ENCODE results near the gene SAFB.

The SAFB gene

DNA sequence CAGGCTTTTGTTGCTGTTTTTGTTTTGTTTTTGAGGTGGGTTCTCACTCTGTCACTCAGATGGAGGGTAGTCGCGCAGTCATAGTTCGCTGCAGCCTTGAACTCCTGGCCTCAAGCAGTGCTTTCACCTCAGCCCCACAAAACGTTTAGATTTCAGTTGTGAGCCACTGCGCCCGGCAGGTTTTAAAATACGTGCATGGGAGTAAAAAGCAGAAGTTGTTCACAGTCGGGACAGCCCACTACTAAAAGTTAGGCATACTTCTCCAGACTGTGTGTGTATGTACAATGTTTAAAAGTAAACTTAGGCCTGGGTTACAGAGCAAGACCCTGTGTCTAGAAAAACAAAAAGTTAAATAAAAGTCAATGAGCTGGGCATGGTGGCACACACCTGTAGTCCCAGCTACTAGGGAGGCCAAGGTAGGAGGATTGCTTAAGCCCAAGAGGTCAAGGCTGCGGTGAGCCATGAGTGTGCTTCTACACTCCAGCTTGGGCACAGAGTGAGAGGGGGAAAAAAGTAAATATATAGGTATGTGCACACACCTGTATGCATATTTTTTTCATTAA is 6.1 kb downstream of the SAFB start:
- DNase-seq: no peak

DNA sequence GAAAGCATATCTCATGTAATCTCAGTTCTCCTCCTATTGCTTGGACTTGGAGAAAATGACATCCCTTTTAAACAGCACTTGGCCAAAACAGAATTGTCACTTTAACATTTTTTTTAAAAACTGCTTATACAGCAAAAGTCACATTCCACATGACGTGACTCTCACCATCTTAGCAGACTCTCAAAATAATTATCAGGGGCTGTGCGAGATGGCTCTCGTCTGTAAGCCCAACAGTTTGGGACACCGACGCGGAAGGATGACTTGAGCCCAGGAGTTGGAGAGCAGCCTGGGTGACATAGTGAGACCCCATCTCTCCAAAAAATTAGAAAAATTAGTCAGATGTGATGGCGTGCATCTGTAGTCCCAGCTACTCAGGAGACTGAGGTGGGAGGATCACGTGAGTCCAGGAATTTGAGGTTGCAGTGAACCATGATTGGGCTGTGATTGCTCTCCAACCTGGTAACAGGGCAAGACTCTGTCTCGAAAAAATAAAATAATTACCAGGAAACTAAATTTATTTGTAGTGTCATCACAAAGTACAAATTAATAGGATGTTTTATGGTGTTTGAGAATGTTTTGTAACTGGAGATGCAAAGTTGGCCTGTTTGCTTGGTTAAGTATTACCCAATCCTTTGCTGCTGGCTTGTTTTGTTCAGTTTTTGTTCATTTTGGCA is 8.8 kb downstream of the SAFB start:
- no peak for DNase-seq

DNA sequence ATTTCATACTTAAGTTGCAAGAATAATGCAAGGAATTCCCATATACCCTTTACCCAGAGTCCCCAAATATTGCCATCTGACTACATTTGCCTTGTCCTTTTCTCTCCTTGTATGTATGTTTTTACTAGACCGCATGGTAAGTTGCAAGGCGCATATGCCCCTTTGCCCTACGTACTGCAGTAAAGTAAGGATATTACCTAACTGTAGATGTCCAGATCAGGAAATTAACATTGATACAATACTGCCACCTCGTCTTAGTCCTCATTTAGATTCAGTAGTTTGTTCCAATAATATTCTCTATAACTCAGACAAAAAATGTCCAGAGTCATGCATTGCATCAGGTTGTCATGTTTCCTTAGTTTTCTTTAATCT is 9.3 kb downstream of the SAFB start:
- DNase-seq: no peak

DNA sequence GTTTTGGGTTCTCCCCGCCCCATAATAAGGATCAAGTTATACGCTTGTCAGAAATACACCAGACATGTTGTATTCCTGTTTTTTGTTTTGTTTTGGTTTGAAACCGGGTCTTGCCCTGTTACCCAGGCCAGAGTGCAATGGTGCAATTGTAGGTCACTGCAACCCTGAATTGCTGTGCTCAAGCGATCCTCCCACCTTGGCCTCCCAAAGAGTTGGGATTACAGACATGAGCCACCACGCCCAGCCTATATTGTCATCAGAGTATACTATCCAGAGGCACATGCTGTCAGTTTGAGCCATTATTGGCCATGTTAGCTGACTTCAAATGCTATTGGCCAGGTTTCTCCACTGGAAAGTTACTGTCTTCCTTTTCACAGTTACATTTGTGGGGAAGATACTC is 9.8 kb downstream of the SAFB start:
- no peak for DNase-seq

DNA sequence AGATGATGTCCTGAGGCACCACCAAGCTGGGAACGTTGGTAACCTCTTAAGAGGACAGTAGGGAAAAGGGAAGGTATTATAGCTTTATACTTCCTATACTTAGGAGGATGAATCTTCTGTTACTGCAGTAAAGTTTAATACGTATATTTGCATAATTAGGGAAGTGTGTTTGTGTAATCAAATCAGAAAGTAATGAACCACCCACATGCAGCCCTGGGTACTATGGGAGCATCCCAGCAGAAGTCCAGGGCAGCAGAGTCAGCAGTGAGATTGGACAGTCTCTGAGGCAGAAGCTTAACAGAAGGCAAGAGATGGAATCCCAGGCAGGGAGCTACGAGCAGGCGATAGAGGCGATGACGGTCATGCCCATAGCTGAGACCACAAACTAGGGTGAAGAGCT is 12.5 kb downstream of the SAFB start:
- no peak for DNase-seq

DNA sequence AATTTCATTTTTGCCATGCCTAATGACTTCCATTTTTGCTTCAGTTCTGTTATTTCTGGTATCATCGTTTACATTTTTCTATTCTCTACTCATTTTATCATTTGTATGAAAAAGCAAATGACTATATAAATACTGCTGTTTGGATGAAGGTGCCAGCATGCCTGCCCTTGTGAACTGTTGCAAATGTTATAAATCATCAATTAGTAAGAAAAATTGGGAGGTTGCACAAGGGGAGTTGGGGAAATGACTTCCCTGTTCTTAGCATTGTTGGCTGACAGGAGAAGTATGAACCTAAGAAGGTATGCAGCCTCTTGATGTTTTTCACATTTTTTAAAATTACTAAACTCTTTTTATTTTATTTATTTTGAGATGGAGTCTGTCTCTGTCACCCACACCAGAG is 15.1 kb downstream of the SAFB start:
- DNase-seq: no peak

DNA sequence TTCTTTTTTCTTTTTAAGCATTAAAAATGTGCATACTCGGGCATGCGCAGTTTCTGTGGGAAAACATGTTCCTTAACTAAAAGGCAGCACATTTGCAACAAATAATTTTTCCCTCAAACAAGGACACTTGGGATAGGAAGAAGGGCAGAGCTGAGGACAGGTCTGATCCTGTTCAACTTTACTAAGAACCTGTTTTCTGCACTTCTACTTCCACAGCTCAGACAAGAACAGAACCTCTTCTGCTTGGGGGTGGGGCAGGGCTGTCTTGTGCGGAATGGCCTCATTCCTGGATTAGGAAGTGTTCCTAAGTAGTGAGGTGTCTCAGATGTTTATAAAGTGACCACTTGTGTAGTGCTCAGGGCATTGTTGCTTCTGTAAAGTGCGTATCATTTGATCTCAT is 18.3 kb downstream of the SAFB start:
- no peak for DNase-seq

DNA sequence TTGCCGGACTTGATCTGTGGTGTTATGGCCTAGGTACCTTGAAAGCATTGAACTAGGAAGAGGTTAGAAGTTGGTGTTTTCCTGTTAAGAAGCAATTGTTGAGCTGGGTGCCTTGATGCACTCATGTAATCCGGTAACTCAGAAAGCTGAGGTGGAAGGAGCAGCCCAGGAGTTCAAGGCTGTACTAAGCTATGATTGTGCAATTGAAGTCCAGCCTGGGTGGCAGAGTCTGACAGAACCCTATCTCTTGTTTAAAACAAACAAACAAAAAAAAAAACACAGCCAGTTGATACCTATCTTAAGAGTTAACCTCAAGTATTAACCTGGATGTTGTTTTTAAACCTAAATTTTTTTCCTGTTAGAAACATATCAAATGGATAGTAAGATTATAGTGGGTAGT is 19.3 kb downstream of the SAFB start:
- DNase-seq: no peak

DNA sequence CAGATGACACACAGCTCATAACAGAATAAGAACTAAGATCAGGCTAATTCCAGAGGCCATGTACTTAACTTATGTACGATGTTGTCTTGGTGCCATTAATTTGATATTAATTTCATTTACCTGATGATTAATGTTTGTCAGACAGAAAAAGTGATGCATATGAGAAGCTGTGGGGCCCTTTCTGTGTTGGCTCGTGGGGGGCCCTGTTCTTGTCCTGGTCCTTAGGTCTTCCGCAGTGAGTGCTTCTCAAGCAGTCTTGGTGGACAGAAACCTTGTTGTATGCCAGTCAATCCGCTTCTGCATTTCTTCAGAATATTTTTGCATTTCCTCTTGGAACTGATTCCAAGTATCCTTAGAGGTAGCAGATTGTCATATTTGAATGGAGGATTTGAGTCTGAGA is 20.2 kb downstream of the SAFB start:
- DNase-seq: no peak

DNA sequence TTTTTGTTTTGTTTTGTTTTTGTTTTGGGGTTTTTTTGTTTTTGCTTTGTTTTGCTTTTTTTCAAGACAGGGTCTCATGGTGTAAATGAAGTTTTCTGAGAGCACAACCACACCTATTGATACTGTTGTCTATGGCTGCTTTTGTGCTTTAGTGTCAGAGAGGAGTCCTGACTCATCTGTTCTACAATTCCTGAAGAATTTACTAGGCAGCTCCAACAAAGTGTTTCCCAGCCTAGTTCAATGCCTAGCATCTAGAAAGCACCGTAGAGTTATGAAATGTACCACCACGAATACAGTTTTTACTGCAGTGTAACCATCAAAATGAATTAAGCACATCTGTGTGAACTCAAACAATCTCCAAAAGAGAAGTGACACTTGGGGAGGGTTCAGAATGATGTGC is 21.2 kb downstream of the SAFB start:
- no peak for DNase-seq

DNA sequence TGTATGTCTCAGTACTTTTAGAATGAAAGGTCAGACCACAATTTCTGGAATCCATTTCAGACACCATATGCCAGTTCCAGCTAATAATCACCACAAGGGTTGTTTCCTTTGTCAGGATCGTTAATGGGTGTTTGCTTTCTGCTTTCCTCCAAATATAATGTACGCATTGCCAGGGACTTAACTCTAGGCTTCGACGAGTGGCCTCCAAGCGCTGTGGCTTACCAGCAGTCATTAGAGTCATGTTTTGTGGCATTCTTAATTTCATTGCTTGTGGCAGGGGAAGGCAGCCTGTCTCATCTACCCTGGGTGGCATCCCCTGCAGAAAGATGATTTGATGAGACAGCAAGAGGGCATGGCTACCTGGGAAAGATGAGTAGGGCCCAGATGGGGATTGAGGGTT is 22.5 kb downstream of the SAFB start:
- no peak for DNase-seq

DNA sequence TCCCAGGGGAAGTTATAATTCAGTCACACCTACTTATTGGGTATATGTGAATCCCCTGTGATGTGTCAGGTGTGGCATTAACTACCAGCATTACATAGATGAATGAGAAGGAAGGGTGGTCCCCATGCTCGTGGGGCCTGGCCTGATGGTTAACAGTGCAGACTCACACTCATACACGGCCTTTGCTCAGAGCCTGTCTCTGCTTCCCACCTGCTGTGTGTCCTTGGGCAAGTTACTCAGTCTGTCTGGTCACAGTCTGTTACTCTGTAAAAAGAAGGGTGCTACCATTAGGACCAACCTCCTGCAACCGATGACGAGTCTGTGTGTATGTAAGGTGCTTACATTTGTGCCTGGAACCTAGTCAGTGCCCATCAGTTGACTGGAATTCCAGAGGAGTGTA is 23.8 kb downstream of the SAFB start:
- no peak for DNase-seq

DNA sequence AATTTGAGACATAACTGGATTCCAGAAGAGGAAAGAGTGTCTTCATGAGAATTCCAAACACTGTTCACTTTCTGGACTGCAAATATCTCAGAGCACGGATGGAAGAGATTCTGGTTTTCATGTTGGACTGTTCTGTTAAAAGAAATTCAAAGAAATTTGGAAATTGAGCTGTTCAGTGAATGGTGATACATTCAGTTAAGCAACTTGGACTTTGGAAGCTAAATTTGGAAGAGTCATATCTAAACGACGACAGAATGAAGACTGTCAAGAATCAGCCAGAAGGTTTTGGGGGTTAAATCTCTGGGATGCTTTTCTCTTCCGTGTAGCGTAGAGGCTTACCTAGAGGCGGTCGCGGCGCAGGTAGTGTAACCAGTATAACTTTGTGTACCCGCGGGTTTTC is 25.6 kb downstream of the SAFB start:
- DNase-seq: no peak

DNA sequence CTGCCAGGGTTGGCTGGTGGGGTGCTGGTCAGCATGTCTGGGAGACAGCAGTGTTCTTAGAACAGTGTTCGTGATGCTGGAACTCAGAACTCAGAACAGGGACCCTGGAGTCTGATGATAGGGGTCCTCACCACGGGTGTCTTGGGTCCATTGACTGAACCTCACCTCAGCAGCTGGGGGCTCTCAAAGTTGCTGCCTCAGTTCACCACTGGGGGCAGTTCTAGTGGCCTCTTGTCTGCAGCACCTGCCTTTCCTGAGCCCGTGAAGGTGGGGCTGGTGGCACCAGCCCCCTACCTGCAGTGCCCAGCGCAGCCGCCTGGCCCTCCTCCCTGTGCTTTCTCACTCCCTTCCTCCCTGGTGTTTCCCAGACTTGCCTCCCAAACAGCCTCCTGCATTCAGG is 28.5 kb downstream of the SAFB start:
- no peak for DNase-seq

DNA sequence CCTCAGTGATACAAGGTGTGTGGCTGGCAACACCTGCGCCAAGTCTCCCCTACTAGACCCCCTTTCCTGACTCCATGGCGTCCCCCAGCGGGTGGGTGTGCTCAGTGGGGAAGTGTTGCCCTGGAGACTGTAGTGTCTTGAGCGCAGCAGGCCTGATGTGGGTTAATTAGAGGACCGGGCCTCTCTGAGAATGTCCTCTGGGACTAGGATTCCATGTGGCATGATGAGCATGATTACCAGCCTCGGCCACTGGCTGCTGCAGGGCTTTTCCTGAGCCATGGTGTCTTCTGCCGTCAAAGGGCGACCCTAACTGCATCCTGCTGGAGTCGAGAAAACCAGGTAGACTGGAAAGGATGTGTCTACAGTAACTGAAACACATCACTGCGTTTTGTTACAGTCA is 29.4 kb downstream of the SAFB start:
- DNase-seq: no peak

DNA sequence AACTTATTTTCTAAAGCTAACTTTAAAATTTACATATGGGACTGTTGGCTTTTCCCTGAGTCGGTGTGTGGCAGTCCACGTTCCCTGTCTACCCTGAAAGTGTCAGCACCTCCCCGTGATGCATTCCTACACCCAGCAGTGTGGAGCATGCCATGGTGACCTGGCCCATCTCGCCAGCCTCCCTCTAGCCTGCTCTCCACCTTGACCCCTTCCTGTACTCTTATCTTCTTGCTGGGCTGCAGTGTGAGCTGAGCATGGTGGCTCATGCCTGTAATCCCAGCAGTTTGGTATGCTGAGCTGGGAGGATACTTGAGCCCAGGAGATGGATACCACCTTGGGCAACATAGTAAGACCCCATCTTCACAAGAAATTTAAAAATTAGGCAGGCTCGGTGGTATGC is 32.0 kb downstream of the SAFB start:
- DNase-seq: no peak

DNA sequence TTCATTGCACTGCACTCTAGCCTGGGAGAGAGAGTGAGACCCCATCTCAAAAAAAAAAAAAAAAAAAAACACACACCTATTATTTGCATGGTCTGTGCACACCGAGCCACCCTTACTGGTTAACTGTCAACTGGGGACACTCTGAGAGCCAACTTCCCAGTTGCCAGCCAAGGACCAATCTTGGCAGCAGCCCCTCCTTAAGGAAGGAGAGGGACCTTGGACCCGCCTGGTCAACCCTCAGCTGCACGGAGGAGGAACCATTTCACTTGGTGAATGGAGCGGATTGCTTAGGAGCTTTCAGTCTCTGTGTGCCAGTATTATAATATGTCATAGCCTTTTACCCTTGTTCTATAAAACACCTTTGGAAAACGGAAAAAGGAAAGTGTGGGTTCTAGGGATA is 32.5 kb downstream of the SAFB start:
- no peak for DNase-seq

DNA sequence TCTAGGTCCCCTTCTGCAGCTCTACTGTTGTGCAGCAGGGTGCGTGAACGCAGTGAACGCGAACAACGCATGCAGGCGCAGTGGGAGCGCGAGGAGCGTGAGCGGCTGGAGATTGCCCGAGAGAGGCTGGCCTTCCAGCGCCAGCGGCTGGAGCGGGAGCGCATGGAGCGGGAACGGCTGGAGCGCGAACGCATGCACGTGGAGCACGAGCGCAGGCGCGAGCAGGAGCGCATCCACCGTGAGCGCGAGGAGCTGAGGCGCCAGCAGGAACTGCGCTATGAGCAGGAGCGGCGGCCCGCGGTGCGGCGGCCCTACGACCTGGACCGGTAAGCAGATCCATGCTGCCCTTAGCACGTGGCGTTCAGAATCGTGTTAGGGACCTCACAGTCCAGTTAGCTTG is 38.6 kb downstream of the SAFB start:
- DNase-seq: no peak

DNA sequence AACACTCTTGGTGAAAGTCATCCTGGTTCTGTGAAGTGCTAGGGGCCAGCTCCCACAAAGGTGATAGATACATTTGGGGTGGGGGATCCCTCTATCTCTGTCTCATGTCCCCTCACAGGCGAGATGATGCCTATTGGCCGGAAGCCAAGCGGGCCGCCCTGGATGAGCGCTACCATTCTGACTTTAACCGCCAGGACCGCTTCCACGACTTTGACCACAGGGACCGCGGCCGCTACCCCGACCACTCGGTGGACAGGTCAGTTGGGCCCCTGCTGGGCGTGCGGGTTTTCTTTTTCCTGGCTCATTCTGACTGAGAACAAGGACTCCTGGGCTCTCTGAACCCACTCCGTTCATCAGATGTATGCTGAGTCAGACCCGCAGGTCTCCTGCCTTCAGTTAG is 41.0 kb downstream of the SAFB start:
- no peak for DNase-seq

DNA sequence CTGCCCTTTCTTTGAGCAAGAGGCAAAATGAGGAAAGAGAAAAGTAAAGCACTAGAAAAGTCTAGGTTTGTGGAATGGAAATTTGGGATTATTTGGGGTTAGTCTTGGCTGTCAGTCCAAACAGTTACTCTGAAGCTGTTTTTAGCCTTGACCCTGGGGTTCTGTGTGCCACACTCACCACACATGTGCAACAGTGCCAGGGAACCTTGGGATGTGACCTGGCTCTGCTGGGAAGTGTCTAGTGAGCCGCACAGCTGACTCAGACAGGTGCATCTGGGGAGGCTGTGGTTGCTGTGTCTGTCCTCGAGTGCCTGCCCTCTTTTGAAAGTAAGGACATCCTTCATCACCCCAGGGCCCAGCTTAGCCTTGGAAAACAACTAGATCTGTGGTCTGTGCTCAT is 41.6 kb downstream of the SAFB start:
- no peak for DNase-seq

DNA sequence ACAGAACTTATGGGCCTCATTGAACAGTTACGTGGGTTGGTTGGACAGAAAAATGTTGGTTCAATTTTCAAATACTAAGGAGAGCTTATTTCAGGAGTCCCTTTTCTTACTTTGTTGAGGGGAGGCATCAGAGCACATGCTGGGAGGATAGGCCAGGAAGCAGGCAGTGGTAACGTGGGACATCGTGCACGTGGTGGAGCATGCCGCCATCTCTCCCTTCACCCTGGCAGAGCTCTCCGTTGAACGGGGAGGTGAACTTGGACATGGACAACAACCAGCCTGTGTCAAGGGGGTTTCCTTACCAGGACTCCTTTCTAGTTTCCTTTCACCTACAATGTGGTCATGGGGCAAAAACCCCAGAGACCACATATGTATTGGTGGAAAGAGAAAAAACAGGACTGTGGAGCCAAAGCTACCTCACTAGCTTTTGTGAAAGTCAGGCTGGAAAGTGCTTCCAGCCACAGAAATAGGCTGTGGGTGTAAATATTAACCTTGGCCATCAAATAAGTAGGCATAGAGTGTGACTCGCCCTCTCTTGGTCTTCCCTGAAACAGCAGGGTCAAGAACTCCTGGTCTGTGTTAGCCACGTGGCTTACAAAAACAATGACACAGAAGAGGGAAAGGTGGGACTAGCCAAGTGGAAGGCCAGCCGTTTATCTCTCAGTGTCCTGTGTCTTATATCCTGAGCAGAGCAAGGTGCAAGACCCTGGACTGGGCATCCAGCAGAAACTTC is 43.1 kb downstream of the SAFB start:
- DNase-seq: no peak

DNA sequence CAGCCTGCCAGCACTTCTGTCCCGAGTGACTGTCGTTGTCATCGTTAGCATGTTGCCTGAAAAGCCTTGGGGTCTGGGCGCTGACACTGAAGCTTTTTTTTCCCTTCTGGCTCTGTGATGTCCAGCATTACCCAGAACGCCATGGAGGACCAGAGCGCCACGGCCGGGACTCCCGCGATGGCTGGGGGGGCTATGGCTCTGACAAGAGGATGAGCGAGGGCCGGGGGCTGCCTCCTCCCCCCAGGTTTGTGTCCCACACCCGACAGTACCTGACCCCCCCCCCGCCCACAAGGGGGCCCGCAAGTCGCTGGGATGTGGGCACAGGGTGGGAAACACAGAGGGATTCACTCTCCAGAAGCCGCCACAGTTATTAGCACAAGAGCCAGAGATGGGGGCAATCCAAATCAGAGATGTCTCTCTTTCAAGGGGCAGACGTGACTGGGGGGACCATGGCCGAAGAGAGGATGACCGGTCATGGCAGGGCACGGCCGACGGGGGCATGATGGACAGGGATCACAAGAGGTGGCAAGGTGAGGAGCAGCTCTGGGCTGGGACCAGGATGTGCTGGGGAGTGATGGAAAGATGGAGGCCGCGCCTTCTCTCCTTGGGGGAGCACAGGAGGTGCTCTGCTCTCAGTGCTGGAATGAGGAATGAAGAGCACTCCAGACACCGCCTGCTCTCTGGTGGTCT is 44.2 kb downstream of the SAFB start:
- DNase-seq: no peak

DNA sequence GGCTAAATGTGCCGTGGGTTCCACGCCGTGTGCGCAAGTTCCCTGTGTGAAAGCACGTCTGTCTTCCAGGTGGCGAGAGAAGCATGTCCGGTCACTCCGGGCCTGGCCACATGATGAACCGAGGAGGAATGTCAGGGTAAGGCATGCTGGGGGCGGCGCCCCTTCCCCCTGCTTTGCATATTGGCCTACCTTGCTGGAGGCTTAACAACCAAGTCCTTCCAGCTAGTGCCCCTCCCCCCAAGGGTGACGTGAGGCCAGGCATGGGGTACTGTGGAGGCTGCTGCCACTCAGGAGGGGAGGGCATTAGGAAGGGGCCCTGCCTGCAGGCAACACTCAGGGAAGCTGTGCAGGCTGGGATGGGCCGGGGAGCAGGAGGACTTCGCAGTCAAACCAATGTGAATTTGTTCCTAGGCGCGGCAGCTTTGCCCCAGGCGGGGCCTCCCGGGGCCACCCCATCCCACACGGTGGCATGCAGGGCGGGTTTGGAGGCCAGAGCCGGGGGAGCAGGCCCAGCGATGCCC is 44.9 kb downstream of the SAFB start:
- no peak for DNase-seq

DNA sequence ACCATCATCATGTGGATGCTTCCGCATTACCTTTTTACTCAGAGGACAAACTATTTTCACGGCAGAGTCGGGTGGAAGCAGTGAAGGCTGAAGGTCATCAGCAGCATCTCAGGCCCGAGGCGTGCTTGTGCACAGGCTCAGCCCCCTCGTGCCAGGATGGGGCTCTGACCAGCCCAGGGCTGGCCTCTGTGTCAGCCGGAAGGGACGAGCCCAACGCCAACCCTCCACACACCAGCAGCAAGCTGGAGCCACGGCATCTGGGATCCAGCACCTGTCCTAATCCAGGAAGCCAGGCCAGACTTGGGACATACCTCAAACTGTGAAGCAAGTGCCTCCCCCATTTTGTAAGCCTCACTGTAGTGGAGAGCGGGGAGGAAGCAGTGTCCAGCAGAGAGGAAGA is 46.3 kb downstream of the SAFB start:
- DNase-seq: no peak

Measured in activated gamma-delta T cell (primary cell).